HG02763 (cell line): ENCODE data around the gene ATAD3C.
A peak's percentile ranks its signal among the peaks of the same experiment; 100 is the strongest.
"Not testable (repeated sequence)": the region's sequence is repeated elsewhere in the genome, so short reads cannot be mapped to it uniquely, and the experiment has no call there.

Source experiments
- ATAC-seq: cut with Tn5 transposase; IDR thresholded peaks from one replicate; pipeline ENCODE4 v1.9.1; 2021; ENCODE audit warnings: mild to moderate bottlenecking, moderate library complexity; ENCODE audit not compliant: unreplicated experiment

ATAD3C gene

GRCh38 chr1:1494311-1494710 is 44.8 kb downstream of the ATAD3C start:
- ATAC-seq, result not testable (repeated sequence)

GRCh38 chr1:1495461-1495975 is 46.0 kb downstream of the ATAD3C start:
- not testable (repeated sequence) for ATAC-seq

- ATAC-seq, result not testable (repeated sequence)
Measured at GRCh38 chr1:1504777-1505365, 55.4 kb downstream of the ATAD3C start.

GRCh38 chr1:1505366-1505798 is 55.9 kb downstream of the ATAD3C start:
- not testable (repeated sequence) for ATAC-seq

GRCh38 chr1:1505801-1506200 is 56.3 kb downstream of the ATAD3C start:
- not testable (repeated sequence) for ATAC-seq

- no peak for ATAC-seq
Measured at GRCh38 chr1:1507305-1507704, 57.8 kb downstream of the ATAD3C start.

- not testable (repeated sequence) for ATAC-seq
Measured at GRCh38 chr1:1508775-1509464, 59.4 kb downstream of the ATAD3C start.

GRCh38 chr1:1509465-1509850 is 60.0 kb downstream of the ATAD3C start:
- ATAC-seq, result not testable (repeated sequence)

GRCh38 chr1:1510912-1511532 is 61.5 kb downstream of the ATAD3C start:
- ATAC-seq, result no peak

- ATAC-seq, result peak; percentile 90
Measured at GRCh38 chr1:1511533-1512285, 62.2 kb downstream of the ATAD3C start, which contains the start of gene ATAD3A. TSS of gene ATAD3A (plus strand) at chr1:1512162. CDS start at chr1:1512269, 107 bp downstream.

- peak; percentile 6 for ATAC-seq
Measured at GRCh38 chr1:1512425-1512824, 62.9 kb downstream of the ATAD3C start.

GRCh38 chr1:1513675-1514074 is 64.2 kb downstream of the ATAD3C start:
- not testable (repeated sequence) for ATAC-seq

- not testable (repeated sequence) for ATAC-seq
Measured at GRCh38 chr1:1514376-1514775, 64.9 kb downstream of the ATAD3C start.

- ATAC-seq, result not testable (repeated sequence)
Measured at GRCh38 chr1:1516923-1517322, 67.4 kb downstream of the ATAD3C start.

- ATAC-seq, result no peak
Measured at GRCh38 chr1:1517973-1518620, 68.6 kb downstream of the ATAD3C start.

- not testable (repeated sequence) for ATAC-seq
Measured at GRCh38 chr1:1518621-1519007, 69.1 kb downstream of the ATAD3C start.
